ENCODE data around the gene GATAD2A. TPM values are rescaled to one million over a fixed set of nuclear protein-coding genes. Genes with fewer than 3 reads are reported as not detected.

Gene GATAD2A
- total and polyA plus RNA-seq, 2 of the 13 experiments (the other 11 are each of a cell fraction or from before 2014, with no cell fraction given) = 16.8 to 28.6 TPM

GRCh38 chr19:19485998-19486290, 80.5 kb downstream of the GATAD2A start:
- FAIRE-seq (no peak), DNase-seq (ENCODE audit: low spot score) (no peak), ATAC-seq (no peak)
- Histone ChIP-seq H3K4me1 (ENCODE audit: insufficient read depth, low read length) (peaks cover 47% of the 10 kb centered on the region), H3K79me2 (ENCODE audit: insufficient read depth, low read length) (peaks cover 4% of the 10 kb centered on the region), H3K27ac (ENCODE audit: extremely low read length, insufficient read depth, low read length) (no peak overlapping the region), H3K9me3 (ENCODE audit: low read length) (no peaks in the 10 kb centered on the region), H3K4me3 (replicated peaks in 1 of 3; ENCODE audit: insufficient read depth in 1 of 3, low read depth in 2 of 3, low read length in 3 of 3) (no peak overlapping the region), H3K36me3 (replicated peaks in 1 of 2; ENCODE audit: control insufficient read depth in 1 of 2, insufficient read depth in 2 of 2, low read length in 2 of 2) (peaks cover 6 to 31% of the 10 kb centered on the region in 2 experiments; a peak in 4 of 5 replicates), H3K9ac (ENCODE audit: insufficient read depth, low read depth, low read length) (no peak overlapping the region), H4K20me1 (ENCODE audit: insufficient read depth, low read length) (peaks cover 3% of the 10 kb centered on the region; the same call in 1 of the 2 replicates), H2AFZ (ENCODE audit: low read length) (no peak overlapping the region), H3K27me3 (ENCODE audit: control insufficient read depth in 1 of 2, insufficient read depth in 2 of 2, low read length in 2 of 2) (no peaks in the 10 kb centered on the region), H3K4me2 (ENCODE audit: low read depth, low read length) (no peak overlapping the region)
- in situ Hi-C loops (cut with HindIII; ENCODE audit: extremely low pct_ligation_motif_present, low pct_unique_long_range_greater_than_20kb) = no loop called here
- ChIA-PET CTCF (ENCODE audit: low intra/inter-chr PET ratio, low total read pairs) (no interaction called here), POLR2A (no interaction called here)
- WGBS (ENCODE audit: low lambda C conversion rate) = no CpG with 5 or more reads among the region's 5 CpGs
- no TSS peak for BruUV-seq (replicated peaks)
- TF ChIP-seq HOXA5 (CRISPR knock-in tag; IDR thresholded peaks at IDR 0.05) (no peak), ZBTB4 (CRISPR knock-in tag; IDR thresholded peaks at IDR 0.05; ENCODE audit: borderline replicate concordance) (no peak)
- intact Hi-C loops (cut with micrococcal nuclease; ENCODE audit: unreplicated experiment) = loop anchor here (5.0 kb wide), 1 partner anchor 79 kb away; the partner anchor contains the start of gene GATAD2A

- peaks cover 3% of the 10 kb centered on the region; the same call in 1 of the 2 replicates for H4K20me1 ChIP-seq (ENCODE audit: insufficient read depth, low read length)
- H3K79me2 ChIP-seq (ENCODE audit: insufficient read depth, low read length) = peaks cover 6% of the 10 kb centered on the region
- no peak overlapping the region for H3K4me2 ChIP-seq (ENCODE audit: low read depth, low read length)
- no TSS peak for BruUV-seq (replicated peaks)
- no peak for ATAC-seq
- no peak overlapping the region for H3K27ac ChIP-seq (ENCODE audit: extremely low read length, insufficient read depth, low read length)
- H3K9ac ChIP-seq (ENCODE audit: insufficient read depth, low read depth, low read length) = no peak overlapping the region
- DNase-seq (ENCODE audit: low spot score) = no peak
- intact Hi-C loops (cut with micrococcal nuclease; ENCODE audit: unreplicated experiment) = loop anchor here (5.0 kb wide), 1 partner anchor 79 kb away; the partner anchor contains the start of gene GATAD2A
- CTCF ChIA-PET (ENCODE audit: low intra/inter-chr PET ratio, low total read pairs) = no interaction called here
- POLR2A ChIA-PET = no interaction called here
- H3K36me3 ChIP-seq (replicated peaks in 1 of 2; ENCODE audit: control insufficient read depth in 1 of 2, insufficient read depth in 2 of 2, low read length in 2 of 2) = peaks cover 7 to 33% of the 10 kb centered on the region in 2 experiments; a peak in 4 of 5 replicates
- in situ Hi-C loops (cut with HindIII; ENCODE audit: extremely low pct_ligation_motif_present, low pct_unique_long_range_greater_than_20kb) = no loop called here
- H3K4me3 ChIP-seq (replicated peaks in 1 of 3; ENCODE audit: insufficient read depth in 1 of 3, low read depth in 2 of 3, low read length in 3 of 3) = no peak overlapping the region
- WGBS (ENCODE audit: low lambda C conversion rate) = 87% methylated on average over 7 of the region's 15 CpGs
- no peak for FAIRE-seq
- H3K9me3 ChIP-seq (ENCODE audit: low read length) = no peaks in the 10 kb centered on the region
- no peaks in the 10 kb centered on the region for H3K27me3 ChIP-seq (ENCODE audit: control insufficient read depth in 1 of 2, insufficient read depth in 2 of 2, low read length in 2 of 2)
- H3K4me1 ChIP-seq (ENCODE audit: insufficient read depth, low read length) = peaks cover 47% of the 10 kb centered on the region
- no peak overlapping the region for H2AFZ ChIP-seq (ENCODE audit: low read length)
- TF ChIP-seq GLI4 (CRISPR knock-in tag; IDR thresholded peaks at IDR 0.05; ENCODE audit: borderline replicate concordance) (no peak), NR2C2 (CRISPR knock-in tag; IDR thresholded peaks at IDR 0.05; ENCODE audit: borderline replicate concordance) (no peak), POLR2A (IDR thresholded peaks at IDR 0.05; ENCODE audit: insufficient read depth in 1 of 2, low read depth in 2 of 2, low read length in 2 of 2) (no peak), ZNF891 (CRISPR knock-in tag; IDR thresholded peaks at IDR 0.05) (no peak), ZSCAN25 (CRISPR knock-in tag; IDR thresholded peaks at IDR 0.05) (no peak), ZNF878 (CRISPR knock-in tag; IDR thresholded peaks at IDR 0.05) (no peak)
- TF ChIP-seq, protein P1, sequence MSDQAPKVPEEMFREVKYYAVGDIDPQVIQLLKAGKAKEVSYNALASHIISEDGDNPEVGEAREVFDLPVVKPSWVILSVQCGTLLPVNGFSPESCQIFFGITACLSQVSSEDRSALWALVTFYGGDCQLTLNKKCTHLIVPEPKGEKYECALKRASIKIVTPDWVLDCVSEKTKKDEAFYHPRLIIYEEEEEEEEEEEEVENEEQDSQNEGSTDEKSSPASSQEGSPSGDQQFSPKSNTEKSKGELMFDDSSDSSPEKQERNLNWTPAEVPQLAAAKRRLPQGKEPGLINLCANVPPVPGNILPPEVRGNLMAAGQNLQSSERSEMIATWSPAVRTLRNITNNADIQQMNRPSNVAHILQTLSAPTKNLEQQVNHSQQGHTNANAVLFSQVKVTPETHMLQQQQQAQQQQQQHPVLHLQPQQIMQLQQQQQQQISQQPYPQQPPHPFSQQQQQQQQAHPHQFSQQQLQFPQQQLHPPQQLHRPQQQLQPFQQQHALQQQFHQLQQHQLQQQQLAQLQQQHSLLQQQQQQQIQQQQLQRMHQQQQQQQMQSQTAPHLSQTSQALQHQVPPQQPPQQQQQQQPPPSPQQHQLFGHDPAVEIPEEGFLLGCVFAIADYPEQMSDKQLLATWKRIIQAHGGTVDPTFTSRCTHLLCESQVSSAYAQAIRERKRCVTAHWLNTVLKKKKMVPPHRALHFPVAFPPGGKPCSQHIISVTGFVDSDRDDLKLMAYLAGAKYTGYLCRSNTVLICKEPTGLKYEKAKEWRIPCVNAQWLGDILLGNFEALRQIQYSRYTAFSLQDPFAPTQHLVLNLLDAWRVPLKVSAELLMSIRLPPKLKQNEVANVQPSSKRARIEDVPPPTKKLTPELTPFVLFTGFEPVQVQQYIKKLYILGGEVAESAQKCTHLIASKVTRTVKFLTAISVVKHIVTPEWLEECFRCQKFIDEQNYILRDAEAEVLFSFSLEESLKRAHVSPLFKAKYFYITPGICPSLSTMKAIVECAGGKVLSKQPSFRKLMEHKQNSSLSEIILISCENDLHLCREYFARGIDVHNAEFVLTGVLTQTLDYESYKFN (CRISPR knock-in tag; conservative IDR thresholded peaks at IDR 0.05) = no peak
Measured at GRCh38 chr19:19486343-19487076, 81.0 kb downstream of the GATAD2A start.
